ENCODE results near the gene EPHB2. TPM values are rescaled to one million over a fixed set of nuclear protein-coding genes. Genes with fewer than 3 reads are reported as not detected.
"Not testable (repeated sequence)": the region's sequence is repeated elsewhere in the genome, so short reads cannot be mapped to it uniquely, and the experiment has no call there.

EPHB2 gene
- total RNA-seq, result not detected

DNA sequence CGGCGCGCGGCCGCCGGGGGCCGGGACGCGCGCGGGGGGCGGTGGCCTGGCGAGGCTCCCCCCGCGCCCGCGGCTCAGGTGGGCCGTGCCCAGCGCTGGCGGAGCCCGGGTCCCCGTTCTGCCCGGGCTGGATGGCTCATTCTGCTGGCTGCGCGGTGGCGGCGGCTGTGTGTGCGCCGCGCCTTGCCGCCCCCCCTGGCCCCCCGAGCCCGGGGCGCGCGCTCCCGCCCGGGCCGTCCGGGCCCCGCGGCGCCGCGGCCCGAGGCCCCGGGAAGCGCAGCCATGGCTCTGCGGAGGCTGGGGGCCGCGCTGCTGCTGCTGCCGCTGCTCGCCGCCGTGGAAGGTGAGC, at the start of gene EPHB2:
EPHB2 (plus strand) TSS at position 139 of the 349 bp plus-strand sequence; CDS start at position 283, 144 bp downstream.
- Mint-ChIP-seq H3K9me3 (no peaks in the 10 kb centered on the region), H3K36me3 (no peaks in the 10 kb centered on the region)
- peak in 1 of 2 donors; percentile 27 for DNase-seq (ENCODE audit: low spot score in 2 of 2)

DNA sequence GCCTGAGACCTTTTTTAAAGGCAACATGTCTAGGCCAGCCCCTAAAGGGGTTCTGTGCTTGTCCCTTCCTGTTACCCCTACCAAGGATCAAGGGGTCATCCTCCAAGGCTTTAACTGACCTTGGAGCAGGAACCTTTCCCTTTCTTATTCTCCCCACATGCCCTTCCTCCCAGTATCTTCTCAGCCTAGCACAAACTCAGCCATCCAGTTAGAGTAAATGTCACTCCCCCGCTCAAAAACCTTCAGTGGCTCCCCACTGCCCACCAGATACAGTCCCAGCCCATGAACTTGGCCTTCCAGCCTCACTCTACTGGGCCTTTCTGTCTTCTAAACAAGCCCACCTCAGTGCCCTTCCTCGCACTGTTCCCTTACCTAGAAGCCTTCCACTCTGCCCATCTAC, 48.8 kb upstream of the EPHB2 start:
- Mint-ChIP-seq H3K9me3 (no peaks in the 10 kb centered on the region), H3K36me3 (no peaks in the 10 kb centered on the region), H3K27ac (no peak overlapping the region)
- no peak for DNase-seq (ENCODE audit: low spot score in 2 of 2)
- no peak for ATAC-seq

More for the DNA sequence above, at the start of gene EPHB2:
- H3K27ac Mint-ChIP-seq, result no peak within 1 kb of the TSS
- ATAC-seq, result peak in 1 of 2 donors; percentile 76

DNA sequence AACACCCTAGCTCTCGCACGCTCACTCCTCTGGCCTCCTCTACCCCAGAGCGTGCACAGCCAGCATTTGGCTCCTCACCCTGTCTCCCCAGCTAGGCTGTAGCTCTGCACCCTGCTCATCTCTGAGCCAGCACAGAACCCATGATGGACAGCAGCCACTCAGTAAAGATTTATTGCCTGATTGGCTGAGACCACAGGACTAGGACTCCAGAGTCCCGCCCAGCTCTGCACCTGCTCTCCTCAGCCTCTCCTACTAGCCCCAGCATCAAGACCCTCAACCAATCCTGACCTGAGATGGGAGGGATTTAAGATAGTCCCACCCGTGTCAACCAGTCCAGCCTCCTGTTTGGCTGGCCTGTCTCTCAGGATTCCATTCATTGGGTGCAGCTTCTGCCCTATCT, 48.3 kb upstream of the EPHB2 start:
- ATAC-seq (peak in 1 of 2 donors; percentile 70), DNase-seq (ENCODE audit: low spot score in 2 of 2) (no peak)
- Mint-ChIP-seq H3K9me3 (no peaks in the 10 kb centered on the region), H3K27ac (no peak overlapping the region), H3K36me3 (no peaks in the 10 kb centered on the region)

DNA sequence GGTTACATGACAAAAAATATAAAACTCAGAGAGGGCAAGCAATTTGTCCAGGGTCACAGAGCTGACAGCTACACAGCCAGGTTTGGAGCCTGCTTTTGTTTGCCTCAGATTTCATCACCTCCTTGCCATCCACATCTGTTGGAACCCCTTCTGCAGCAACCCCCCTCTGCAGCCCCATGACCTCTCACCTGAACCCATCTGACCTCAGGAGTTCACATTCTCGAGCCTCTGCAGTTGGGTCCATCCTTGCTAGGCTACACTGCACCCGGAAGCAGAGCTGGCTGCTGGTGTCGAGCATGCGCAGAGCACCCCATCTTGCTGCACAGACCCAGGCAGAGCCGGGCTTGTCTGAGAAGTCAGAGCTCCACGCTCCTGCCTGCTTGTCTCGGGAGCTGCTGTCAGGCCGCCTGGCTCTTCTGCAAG, 47.6 kb upstream of the EPHB2 start:
- ATAC-seq, result no peak
- DNase-seq (ENCODE audit: low spot score in 2 of 2), result no peak
- Mint-ChIP-seq H3K36me3 (no peaks in the 10 kb centered on the region), H3K27ac (no peak overlapping the region), H3K9me3 (no peaks in the 10 kb centered on the region)

DNA sequence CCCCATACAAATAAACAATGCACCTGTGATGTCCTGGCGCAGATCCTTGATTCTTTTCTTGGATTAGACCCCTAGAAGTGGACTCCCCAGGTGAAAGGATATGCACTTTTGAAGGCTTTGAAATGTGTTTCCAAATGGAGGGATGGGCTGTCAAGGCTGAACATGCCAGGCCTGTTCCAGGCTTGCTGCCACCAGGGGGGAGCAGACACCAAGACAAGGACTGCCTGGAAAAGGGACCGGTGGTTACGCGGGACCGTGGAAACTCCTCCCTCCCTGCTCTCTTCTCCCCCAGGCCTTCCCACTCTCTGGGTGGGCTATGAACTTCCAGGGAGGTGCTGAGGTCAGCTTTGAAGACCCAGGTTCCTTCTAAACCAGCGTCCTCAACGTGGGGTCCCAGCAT, 44.9 kb upstream of the EPHB2 start:
- DNase-seq (ENCODE audit: low spot score in 2 of 2) (no peak), ATAC-seq (no peak)
- no peaks in the 10 kb centered on the region for H3K9me3 Mint-ChIP-seq
- no peaks in the 10 kb centered on the region for H3K36me3 Mint-ChIP-seq
- no peak overlapping the region for H3K27ac Mint-ChIP-seq

DNA sequence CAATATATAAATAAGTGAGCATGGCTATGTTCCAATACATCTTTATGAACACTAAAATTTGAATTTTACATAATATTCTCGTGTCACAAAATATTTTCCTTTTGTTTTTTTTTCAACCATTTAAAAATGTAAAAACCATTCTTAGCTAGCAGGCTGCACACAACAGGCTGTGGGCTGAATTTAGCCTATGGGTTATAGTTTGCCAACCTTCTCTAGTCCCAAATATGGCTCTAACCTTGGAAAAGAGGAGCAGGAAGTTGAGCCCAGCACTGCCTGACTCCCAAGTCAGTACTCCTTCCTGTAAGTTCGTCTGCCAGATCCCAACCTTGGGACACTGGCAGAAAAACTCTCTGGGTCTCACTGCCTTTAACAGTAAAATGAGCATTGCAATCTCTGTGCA, 44.2 kb upstream of the EPHB2 start:
- Mint-ChIP-seq H3K36me3 (no peaks in the 10 kb centered on the region), H3K9me3 (no peaks in the 10 kb centered on the region), H3K27ac (no peak overlapping the region)
- ATAC-seq, result no peak
- no peak for DNase-seq (ENCODE audit: low spot score in 2 of 2)

DNA sequence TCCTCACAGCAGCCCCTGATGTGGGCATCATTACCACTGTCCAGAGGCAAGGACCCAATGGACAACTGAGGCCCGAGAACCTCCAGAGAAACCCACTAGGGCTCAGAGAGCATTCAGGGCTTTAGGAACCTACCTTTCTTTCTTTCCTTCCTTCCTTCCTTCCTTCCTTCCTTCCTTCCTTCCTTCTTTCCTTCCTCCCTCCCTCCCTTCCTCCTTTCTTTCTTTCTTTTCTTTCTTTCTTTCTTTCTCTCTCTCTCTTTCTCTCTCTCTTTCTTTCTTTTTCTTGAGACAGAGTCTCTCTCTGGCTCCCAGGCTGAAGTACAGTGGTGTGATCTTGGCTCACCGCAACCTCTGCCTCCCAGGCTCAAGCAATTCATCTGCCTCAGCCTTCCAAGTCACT, 41.8 kb upstream of the EPHB2 start:
- not testable (repeated sequence) for DNase-seq (ENCODE audit: low spot score in 2 of 2); H3K36me3 Mint-ChIP-seq; ATAC-seq; H3K9me3 Mint-ChIP-seq; H3K27ac Mint-ChIP-seq

DNA sequence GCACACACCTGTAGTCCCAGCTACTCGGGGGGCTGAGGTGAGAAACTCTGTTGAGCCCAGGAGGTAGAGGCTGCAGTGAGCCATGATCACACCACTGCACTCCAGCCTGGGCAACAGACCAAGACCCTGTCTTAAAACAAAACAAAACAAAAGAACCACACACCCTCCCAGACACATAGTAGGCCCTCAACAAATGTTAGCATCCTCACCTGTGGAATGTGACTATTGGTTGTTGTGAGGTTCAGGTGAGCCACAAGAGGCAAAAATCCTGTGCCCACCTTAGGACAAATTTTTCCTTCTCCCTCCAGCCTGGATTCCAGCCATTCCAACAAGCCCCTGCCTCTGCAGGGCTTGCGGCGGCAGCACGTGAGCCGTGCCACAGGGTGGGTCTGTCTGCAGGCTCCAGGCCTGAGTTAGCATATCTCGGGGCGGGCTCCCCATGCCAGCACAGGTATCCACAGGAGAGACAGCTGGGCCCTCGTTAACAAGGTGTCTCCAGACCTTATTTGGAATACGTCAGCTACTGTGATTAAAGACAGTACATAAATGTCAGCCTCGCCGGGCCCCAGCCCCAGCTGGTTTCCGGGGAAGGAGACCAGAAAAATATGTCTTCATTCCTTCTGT, 40.2 kb upstream of the EPHB2 start:
- DNase-seq (ENCODE audit: low spot score in 2 of 2), result no peak
- no peaks in the 10 kb centered on the region for H3K9me3 Mint-ChIP-seq
- ATAC-seq, result no peak
- no peak overlapping the region for H3K27ac Mint-ChIP-seq
- H3K36me3 Mint-ChIP-seq, result no peaks in the 10 kb centered on the region

GRCh38 chr1:22671999-22672398, 38.6 kb upstream of the EPHB2 start:
- DNase-seq (ENCODE audit: low spot score in 2 of 2), result no peak
- Mint-ChIP-seq H3K27ac (no peak overlapping the region), H3K9me3 (no peaks in the 10 kb centered on the region)

GRCh38 chr1:22673486-22674409, 36.9 kb upstream of the EPHB2 start:
- ATAC-seq (peak; percentile 83 to 93), DNase-seq (ENCODE audit: low spot score in 2 of 2) (peak in 1 of 2 donors; percentile 13)
- Mint-ChIP-seq H3K9me3 (no peaks in the 10 kb centered on the region), H3K36me3 (no peaks in the 10 kb centered on the region), H3K27ac (no peak overlapping the region)

More at GRCh38 chr1:22671999-22672398, 38.6 kb upstream of the EPHB2 start:
- no peaks in the 10 kb centered on the region for H3K36me3 Mint-ChIP-seq
- no peak for ATAC-seq

- Mint-ChIP-seq H3K9me3 (no peaks in the 10 kb centered on the region), H3K36me3 (no peaks in the 10 kb centered on the region), H3K27ac (no peak overlapping the region)
- ATAC-seq (peak in 1 of 2 donors; percentile 12), DNase-seq (ENCODE audit: low spot score in 2 of 2) (no peak)
These were observed 36.3 kb upstream of the EPHB2 start for GRCh38 chr1:22674410-22674749.

GRCh38 chr1:22676151-22676550, 34.5 kb upstream of the EPHB2 start:
- ATAC-seq; DNase-seq (ENCODE audit: low spot score in 2 of 2); H3K9me3 Mint-ChIP-seq; H3K36me3 Mint-ChIP-seq; H3K27ac Mint-ChIP-seq: not testable (repeated sequence)

DNA sequence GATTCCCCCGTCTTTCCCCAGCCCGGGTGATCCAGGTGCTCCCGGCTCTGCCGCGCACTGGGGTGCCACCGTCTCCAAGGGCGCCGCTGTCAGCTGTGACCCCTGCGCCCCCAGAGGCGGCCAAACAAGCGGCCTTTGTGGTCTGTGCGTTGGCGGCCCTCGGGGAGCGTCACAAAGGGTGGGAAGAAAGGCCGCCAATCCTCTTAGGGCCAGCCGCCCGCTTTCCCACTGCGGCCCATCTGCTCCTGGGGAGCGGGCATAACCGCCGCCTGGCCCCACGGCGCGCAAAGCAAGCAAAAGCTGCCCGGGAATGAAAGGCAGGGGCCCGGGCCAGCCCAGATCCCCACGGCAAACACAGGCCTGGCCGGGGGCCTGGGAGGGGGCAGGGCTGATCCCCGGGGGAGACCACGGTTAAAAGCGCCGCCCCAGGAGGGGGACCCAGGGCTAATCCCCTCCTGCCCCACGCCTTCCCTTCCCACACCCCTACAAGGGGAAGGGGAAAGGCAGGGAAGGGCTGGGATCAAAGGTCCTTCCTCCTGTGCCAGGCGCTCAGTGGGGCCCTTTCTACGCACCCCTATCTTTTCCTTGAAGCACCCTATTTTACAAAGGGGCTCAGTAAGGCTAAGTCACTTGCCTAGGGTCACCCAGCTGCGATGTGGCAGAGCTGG, 33.6 kb upstream of the EPHB2 start:
- H3K9me3 Mint-ChIP-seq, result no peaks in the 10 kb centered on the region
- no peak overlapping the region for H3K27ac Mint-ChIP-seq
- DNase-seq (ENCODE audit: low spot score in 2 of 2), result no peak
- H3K36me3 Mint-ChIP-seq, result no peaks in the 10 kb centered on the region
- ATAC-seq, result no peak

- H3K27ac Mint-ChIP-seq, result no peak overlapping the region
- DNase-seq (ENCODE audit: low spot score in 2 of 2) (no peak), ATAC-seq (no peak)
- H3K9me3 Mint-ChIP-seq, result no peaks in the 10 kb centered on the region
- H3K36me3 Mint-ChIP-seq, result no peaks in the 10 kb centered on the region
These were observed 32.4 kb upstream of the EPHB2 start for GRCh38 chr1:22677931-22678896.

DNA sequence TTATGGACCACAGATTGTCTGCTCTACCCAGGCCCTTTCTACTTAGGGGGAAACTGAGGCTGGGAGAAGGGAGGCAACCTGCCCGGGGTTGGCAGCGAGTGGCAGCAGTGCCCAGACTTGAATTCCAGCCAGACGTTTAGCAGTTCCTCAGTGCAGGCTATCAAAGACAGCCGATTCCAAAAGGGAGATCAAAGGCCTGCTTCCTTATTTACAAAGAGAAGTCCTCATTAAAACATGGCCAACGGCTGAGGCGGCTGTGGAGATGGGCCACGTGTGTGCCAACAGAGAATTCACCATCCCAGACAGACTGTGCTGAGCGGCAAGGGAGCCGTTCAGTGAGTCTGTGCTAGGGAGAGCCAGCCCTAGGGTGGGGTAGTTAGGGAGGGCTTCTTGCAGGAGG, 29.9 kb upstream of the EPHB2 start:
- DNase-seq (ENCODE audit: low spot score in 2 of 2) (no peak), ATAC-seq (no peak)
- no peaks in the 10 kb centered on the region for H3K36me3 Mint-ChIP-seq
- H3K9me3 Mint-ChIP-seq, result no peaks in the 10 kb centered on the region
- H3K27ac Mint-ChIP-seq, result no peak overlapping the region

DNA sequence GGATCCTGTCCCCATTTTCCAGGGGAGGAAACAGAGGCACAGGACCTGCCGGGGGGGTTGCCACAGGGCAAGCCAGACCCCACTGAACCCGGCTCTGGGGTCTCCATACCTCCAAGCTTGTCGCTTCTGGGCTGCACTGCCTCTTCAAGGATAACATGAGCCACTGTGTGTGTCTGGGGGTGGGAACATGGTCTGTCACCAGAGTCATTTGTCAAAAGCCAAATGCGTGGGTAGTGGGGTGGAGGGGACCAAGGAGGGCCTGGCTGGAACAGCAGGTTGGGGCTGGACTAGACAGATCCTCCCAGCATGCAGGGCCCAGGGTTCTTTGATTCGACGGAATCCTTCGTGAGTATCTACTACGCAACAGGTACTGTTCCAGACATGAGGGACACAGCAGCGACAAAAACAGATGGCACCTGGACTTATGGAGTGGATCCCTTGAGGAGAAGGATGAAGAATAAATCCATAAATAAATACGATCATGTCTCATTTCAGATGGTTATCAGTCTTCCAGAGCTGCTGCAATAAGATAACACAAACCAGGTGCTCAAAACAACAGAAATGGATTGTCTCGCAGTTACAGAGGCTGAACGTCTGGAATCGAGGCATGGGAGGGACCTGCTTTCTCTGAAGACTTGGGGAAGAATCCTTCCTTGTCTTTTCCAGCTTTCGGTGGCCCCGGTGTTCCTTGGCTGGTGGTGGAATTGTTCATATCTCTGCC, 28.9 kb upstream of the EPHB2 start:
- DNase-seq (ENCODE audit: low spot score in 2 of 2), result no peak
- ATAC-seq, result no peak
- Mint-ChIP-seq H3K27ac (no peak overlapping the region), H3K36me3 (no peaks in the 10 kb centered on the region), H3K9me3 (no peaks in the 10 kb centered on the region)

All from activated naive CD4-positive, alpha-beta T cell treated with anti-CD3 and anti-CD28 coated beads, Interleukin-2, amount 50 U/mL, for 72 hours (primary cell).